Keratinocyte (primary cell): ENCODE results near the gene CSNK2A2. TPM values are rescaled to one million over a fixed set of nuclear protein-coding genes. Genes with fewer than 3 reads are reported as not detected.

ENCODE experiments used
- DNase-seq: peaks from one replicate; pipeline ENCODE4 v3.0.0-alpha.2; 2011; ENCODE audit warnings: low read depth, missing footprints, low spot score
- FAIRE-seq: peaks from 2 replicates; lab custom pipeline; 2011; peaks lifted over from hg19 to GRCh38; lab: Jason Lieb, UNC
- H2AFZ ChIP-seq: 2 replicates; pipeline ENCODE4 v1.6.0; 2012; ENCODE audit warnings: low read length, control low read depth, inconsistent platforms; ENCODE audit not compliant: control insufficient read depth
- H3K27ac ChIP-seq: 2 replicates; pipeline ENCODE4 v1.5.1; 2011; ENCODE audit warnings: low read length; ENCODE audit not compliant: control insufficient read depth, insufficient read depth
- H3K27me3 ChIP-seq: 3 replicates; pipeline ENCODE4 v1.6.0; 2011; ENCODE audit warnings: low read length; ENCODE audit not compliant: control insufficient read depth, insufficient read depth; ENCODE audit errors: extremely low read depth
- H3K36me3 ChIP-seq, 2 experiments: 2 replicates in 1 of 2; 3 replicates in 1 of 2; pipeline ENCODE4 v1.5.1; 2011; ENCODE audit warnings: low read length in 2 of 2, mild to moderate bottlenecking in 1 of 2; ENCODE audit not compliant: control insufficient read depth in 2 of 2, insufficient read depth in 2 of 2; ENCODE audit errors: extremely low read depth in 1 of 2
- H3K4me1 ChIP-seq: 3 replicates; pipeline ENCODE4 v1.5.1; 2011; ENCODE audit warnings: low read length; ENCODE audit not compliant: control insufficient read depth, insufficient read depth; ENCODE audit errors: extremely low read depth
- H3K4me2 ChIP-seq: 3 replicates; pipeline ENCODE4 v1.6.0; 2011; ENCODE audit warnings: low read depth, low read length; ENCODE audit not compliant: control insufficient read depth, insufficient read depth; ENCODE audit errors: extremely low read depth
- H3K4me3 ChIP-seq, 3 experiments: fragments of 200-600 bp in 1 of 3; sonication (generic) in 1 of 3; 2 replicates in 2 of 3; 3 replicates in 1 of 3; pipeline ENCODE4 v1.5.1; 2011 to 2016; ENCODE audit warnings: low read length in 3 of 3, mild to moderate bottlenecking in 3 of 3, control low read depth in 2 of 3, inconsistent platforms in 1 of 3, low read depth in 1 of 3, mixed read lengths in 1 of 3, mixed run types in 1 of 3, moderate library complexity in 1 of 3; ENCODE audit not compliant: control insufficient read depth in 2 of 3, insufficient read depth in 2 of 3; ENCODE audit errors: extremely low read depth in 1 of 3
- H3K79me2 ChIP-seq: 2 replicates; pipeline ENCODE4 v1.6.0; 2012; ENCODE audit warnings: low read length; ENCODE audit not compliant: control insufficient read depth, insufficient read depth
- H3K9ac ChIP-seq: 3 replicates; pipeline ENCODE4 v1.6.0; 2011; ENCODE audit warnings: low read length; ENCODE audit not compliant: control insufficient read depth, insufficient read depth; ENCODE audit errors: extremely low read depth
- H3K9me1 ChIP-seq: 3 replicates; pipeline ENCODE4 v1.6.0; 2011; ENCODE audit warnings: low read length; ENCODE audit not compliant: control insufficient read depth, insufficient read depth; ENCODE audit errors: extremely low read depth
- H3K9me3 ChIP-seq: 2 replicates; pipeline ENCODE4 v1.5.1; 2012; ENCODE audit warnings: low read depth, low read length; ENCODE audit not compliant: control insufficient read depth
- H4K20me1 ChIP-seq: 3 replicates; pipeline ENCODE4 v1.6.0; 2011; ENCODE audit warnings: low read length; ENCODE audit not compliant: control insufficient read depth, insufficient read depth; ENCODE audit errors: extremely low read depth
- EZH2 ChIP-seq: IDR thresholded peaks from one replicate; pipeline ENCODE4 v1.6.1; 2012; ENCODE audit warnings: inconsistent platforms, mild to moderate bottlenecking, low read length, moderate library complexity
- dilution Hi-C: fragments of 300-500 bp; cut with MboI; formaldehyde crosslinking; loops from one replicate; pipeline ENCODE4 v1.7.0; 2020; ENCODE audit warnings: low sequenced_read_pairs; ENCODE audit not compliant: extremely low pct_ligation_motif_present
- polyA plus RNA-seq, 5 experiments: library from polyadenylated mRNA; depleted of rRNA in 3 of 5; stranded (reverse) in 3 of 5; stranded (forward) in 1 of 5; unstranded in 1 of 5; fragments of >200 nt; gene quantifications; 1 replicate in 1 of 5; 2 replicates in 3 of 5; 3 replicates in 1 of 5; pipeline versions ENCODE4 v1.2.1 to v1.2.3, GENCODE V29; 2011 to 2012; ENCODE audit warnings: missing spikeins in 2 of 5, low read depth in 1 of 5, low replicate concordance in 1 of 5
- TF ChIP-seq, protein P1 (sequence below), 3 experiments: IDR thresholded peaks in 1 of 3; conservative IDR thresholded peaks in 1 of 3; optimal IDR thresholded peaks in 1 of 3; 2 replicates in 2 of 3; 3 replicates in 1 of 3; pipeline versions ENCODE3 to v1.5.1; 2011; ENCODE audit warnings: low read length in 3 of 3, mild to moderate bottlenecking in 3 of 3, moderate library complexity in 2 of 3, control low read depth in 1 of 3, inconsistent platforms in 1 of 3; ENCODE audit not compliant: insufficient read depth in 2 of 3; ENCODE audit errors: extremely low read depth in 1 of 3

The CSNK2A2 gene
- polyA plus RNA-seq, 1 donor (not counting 4 experiments of a cell fraction or from before 2014, with no cell fraction given): 49.6 TPM

DNA sequence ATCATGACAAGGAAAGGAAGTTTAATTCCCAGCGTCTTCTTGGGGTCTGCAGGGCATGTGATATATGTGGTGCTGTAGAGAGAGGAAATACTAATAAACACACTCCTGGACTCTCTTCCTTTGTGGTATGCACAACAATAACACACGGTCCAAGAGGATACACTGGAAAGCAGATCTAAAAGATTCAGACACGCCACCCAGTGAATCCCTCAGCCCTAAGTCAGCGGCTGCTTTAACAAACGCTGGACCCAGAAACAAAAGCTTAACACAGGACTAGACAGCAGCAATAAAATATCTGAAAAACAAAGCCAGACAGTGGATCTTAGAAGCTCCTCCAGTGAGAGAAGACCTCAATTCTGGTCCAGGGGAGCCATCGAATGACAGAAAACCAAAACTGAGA, 81.8 kb downstream of the CSNK2A2 start:
- Histone ChIP-seq H3K4me1 (peaks cover 11% of the 10 kb centered on the region), H3K36me3 (peaks cover 13 to 14% of the 10 kb centered on the region in 2 experiments), H3K4me2 (no peak overlapping the region), H2AFZ (no peak overlapping the region), H3K4me3 (no peak overlapping the region), H3K79me2 (peaks cover 41% of the 10 kb centered on the region), H4K20me1 (peaks cover 3% of the 10 kb centered on the region), H3K9ac (no peak overlapping the region), H3K9me1 (no peaks in the 10 kb centered on the region), H3K27me3 (no peaks in the 10 kb centered on the region), H3K27ac (no peak overlapping the region), H3K9me3 (no peaks in the 10 kb centered on the region)
- no peak for TF ChIP-seq EZH2
- TF ChIP-seq, protein P1, sequence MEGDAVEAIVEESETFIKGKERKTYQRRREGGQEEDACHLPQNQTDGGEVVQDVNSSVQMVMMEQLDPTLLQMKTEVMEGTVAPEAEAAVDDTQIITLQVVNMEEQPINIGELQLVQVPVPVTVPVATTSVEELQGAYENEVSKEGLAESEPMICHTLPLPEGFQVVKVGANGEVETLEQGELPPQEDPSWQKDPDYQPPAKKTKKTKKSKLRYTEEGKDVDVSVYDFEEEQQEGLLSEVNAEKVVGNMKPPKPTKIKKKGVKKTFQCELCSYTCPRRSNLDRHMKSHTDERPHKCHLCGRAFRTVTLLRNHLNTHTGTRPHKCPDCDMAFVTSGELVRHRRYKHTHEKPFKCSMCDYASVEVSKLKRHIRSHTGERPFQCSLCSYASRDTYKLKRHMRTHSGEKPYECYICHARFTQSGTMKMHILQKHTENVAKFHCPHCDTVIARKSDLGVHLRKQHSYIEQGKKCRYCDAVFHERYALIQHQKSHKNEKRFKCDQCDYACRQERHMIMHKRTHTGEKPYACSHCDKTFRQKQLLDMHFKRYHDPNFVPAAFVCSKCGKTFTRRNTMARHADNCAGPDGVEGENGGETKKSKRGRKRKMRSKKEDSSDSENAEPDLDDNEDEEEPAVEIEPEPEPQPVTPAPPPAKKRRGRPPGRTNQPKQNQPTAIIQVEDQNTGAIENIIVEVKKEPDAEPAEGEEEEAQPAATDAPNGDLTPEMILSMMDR (optimal IDR thresholded peaks at IDR 0.05 in 1 of 3, IDR thresholded peaks at IDR 0.05 in 1 of 3, conservative IDR thresholded peaks at IDR 0.05 in 1 of 3; ENCODE audit: extremely low read depth in 1 of 3, insufficient read depth in 2 of 3, low read length in 3 of 3): no peak
- FAIRE-seq: peak; percentile 62
- no peak for DNase-seq
- dilution Hi-C loops: no loop called here

DNA sequence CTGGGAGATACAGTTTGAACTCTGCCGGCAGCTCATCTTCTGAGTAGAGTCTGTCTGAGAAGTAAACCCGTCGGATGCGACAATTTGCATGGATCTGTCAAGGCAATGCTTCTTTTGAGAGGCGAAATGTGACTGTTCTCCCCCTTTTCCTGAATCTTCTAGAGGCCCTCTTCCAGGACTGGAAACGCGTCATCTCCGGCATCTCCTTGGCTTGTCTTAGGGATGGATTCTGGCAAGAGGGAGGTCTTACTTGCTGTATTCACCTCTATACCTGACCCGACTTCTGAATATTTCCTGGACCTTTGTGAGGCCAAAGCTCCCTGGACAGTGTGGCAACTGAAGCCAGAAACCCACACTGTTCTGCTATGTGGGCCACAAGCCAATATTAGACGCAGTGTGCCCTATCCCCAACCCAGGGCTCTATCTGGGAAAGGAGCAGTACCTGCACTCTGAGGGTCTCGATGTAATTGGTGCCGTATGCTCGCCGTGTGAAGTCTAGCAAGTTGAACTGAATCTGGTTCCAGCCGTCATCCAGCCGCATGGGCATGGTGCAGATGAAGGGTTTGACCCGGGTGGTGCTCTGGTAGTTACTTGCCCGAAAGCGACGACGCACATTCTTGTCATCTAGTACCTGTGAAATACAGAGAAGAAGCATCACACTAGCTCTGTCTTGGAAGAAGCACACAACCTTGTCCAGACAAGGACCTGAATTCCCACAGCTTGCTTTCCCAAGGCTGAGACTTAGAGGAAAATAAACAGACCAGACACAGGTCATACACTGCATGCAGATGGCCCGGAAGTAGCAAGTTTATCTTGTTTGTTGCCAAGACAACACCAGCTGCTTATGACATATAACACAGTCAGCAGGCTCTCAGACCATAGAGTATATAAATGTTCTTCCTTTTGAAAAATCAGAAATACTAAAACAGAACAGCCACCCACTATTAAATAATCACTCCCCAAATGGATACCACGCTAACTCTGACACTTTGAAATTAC, 82.8 kb downstream of the CSNK2A2 start:
- Histone ChIP-seq H4K20me1 (peaks cover 3% of the 10 kb centered on the region), H3K4me2 (no peak overlapping the region), H3K9me1 (no peaks in the 10 kb centered on the region), H3K27me3 (no peaks in the 10 kb centered on the region), H3K79me2 (peaks cover 32% of the 10 kb centered on the region), H2AFZ (no peak overlapping the region), H3K27ac (no peak overlapping the region), H3K4me3 (no peak overlapping the region), H3K4me1 (peaks cover 14% of the 10 kb centered on the region), H3K9me3 (no peaks in the 10 kb centered on the region), H3K9ac (no peak overlapping the region), H3K36me3 (peaks cover 13 to 14% of the 10 kb centered on the region in 2 experiments)
- FAIRE-seq: no peak
- dilution Hi-C loops: no loop called here
- no peak for TF ChIP-seq EZH2
- TF ChIP-seq, protein P1 (optimal IDR thresholded peaks at IDR 0.05 in 1 of 3, IDR thresholded peaks at IDR 0.05 in 1 of 3, conservative IDR thresholded peaks at IDR 0.05 in 1 of 3; ENCODE audit: extremely low read depth in 1 of 3, insufficient read depth in 2 of 3, low read length in 3 of 3): no peak
- DNase-seq: no peak
